Stimulated activated CD8-positive, alpha-beta memory T cell treated with anti-CD3 and anti-CD28 coated beads, Interleukin-7, amount 100 ng/mL, for 48 hours (primary cell): ENCODE results near the gene MAP2.

Experiments used
- DNase-seq, 2 donors: peaks; one replicate each; pipeline ENCODE4 v3.0.0-alpha.2; 2020; ENCODE audit warnings: low read depth in 1 of 2; ENCODE audit errors: extremely low read depth in 1 of 2

Gene MAP2

GRCh38 chr2:209423562-209424198, at the start of gene MAP2:
MAP2 (plus strand) TSS chr2:209424047; CDS start chr2:209653171, 229,124 bp downstream.
- peak; percentile 34 to 40 for DNase-seq

- DNase-seq, result no peak
Measured at GRCh38 chr2:209376686-209377085, 47.2 kb upstream of the MAP2 start.

- DNase-seq, result no peak
Measured at GRCh38 chr2:209380293-209380692, 43.6 kb upstream of the MAP2 start.

- DNase-seq, result no peak
Measured at GRCh38 chr2:209381091-209381490, 42.8 kb upstream of the MAP2 start.

- DNase-seq, result no peak
Measured at GRCh38 chr2:209382775-209383174, 41.1 kb upstream of the MAP2 start.

- no peak for DNase-seq
Measured at GRCh38 chr2:209383212-209383611, 40.6 kb upstream of the MAP2 start.

GRCh38 chr2:209387389-209387788, 36.5 kb upstream of the MAP2 start:
- DNase-seq, result no peak

GRCh38 chr2:209388446-209389037, 35.3 kb upstream of the MAP2 start:
- no peak for DNase-seq

GRCh38 chr2:209389171-209389618, 34.7 kb upstream of the MAP2 start:
- DNase-seq, result no peak

- no peak for DNase-seq
Measured at GRCh38 chr2:209390839-209391238, 33.0 kb upstream of the MAP2 start.

- DNase-seq, result no peak
Measured at GRCh38 chr2:209391776-209392401, 32.0 kb upstream of the MAP2 start.

- DNase-seq, result no peak
Measured at GRCh38 chr2:209395229-209395628, 28.6 kb upstream of the MAP2 start.

- DNase-seq, result no peak
Measured at GRCh38 chr2:209395652-209396051, 28.2 kb upstream of the MAP2 start.

- no peak for DNase-seq
Measured at GRCh38 chr2:209398463-209398862, 25.4 kb upstream of the MAP2 start.

- no peak for DNase-seq
Measured at GRCh38 chr2:209401788-209402187, 22.1 kb upstream of the MAP2 start.

- no peak for DNase-seq
Measured at GRCh38 chr2:209411296-209411695, 12.6 kb upstream of the MAP2 start.

- DNase-seq, result no peak
Measured at GRCh38 chr2:209411718-209412117, 12.1 kb upstream of the MAP2 start.

- no peak for DNase-seq
Measured at GRCh38 chr2:209413311-209414014, 10.4 kb upstream of the MAP2 start.

- no peak for DNase-seq
Measured at GRCh38 chr2:209416913-209417312, 6.9 kb upstream of the MAP2 start.

GRCh38 chr2:209422191-209422754, 1.6 kb upstream of the MAP2 start:
- no peak for DNase-seq

- no peak for DNase-seq
Measured at GRCh38 chr2:209424199-209424701, 403 bp downstream of the MAP2 start.
